Measurements from ENCODE around the gene L1CAM. TPM values are rescaled to one million over a fixed set of nuclear protein-coding genes. Genes with fewer than 3 reads are reported as not detected.

L1CAM gene
- polyA plus RNA-seq, 1 of the 3 experiments (the other 2 are of a cell fraction) = 1.9 TPM

DNA sequence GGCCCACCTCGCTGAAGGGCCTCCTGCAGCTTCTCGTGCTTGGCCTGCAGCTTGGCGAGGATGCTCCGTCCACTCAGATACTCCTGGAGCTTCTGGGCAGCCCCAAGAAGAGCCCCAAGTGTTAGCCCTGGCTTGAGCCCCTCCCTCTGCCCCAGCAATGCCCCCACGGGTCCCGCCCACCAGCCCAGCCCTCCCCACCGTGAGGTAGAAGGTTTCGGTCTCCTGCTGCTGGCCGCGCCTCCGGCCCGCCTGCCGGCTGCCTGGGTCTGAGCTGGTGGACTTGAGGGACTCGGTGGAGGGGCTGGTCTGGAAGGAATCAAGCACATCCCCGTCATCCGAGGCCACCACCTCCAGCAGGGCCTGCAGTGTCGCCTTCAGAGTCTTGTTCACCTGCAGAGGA, 27.2 kb upstream of the L1CAM start (continued):
- TF ChIP-seq TEAD4 (IDR thresholded peaks at IDR 0.05; ENCODE audit: borderline replicate concordance, insufficient read depth) (no peak), JUND (IDR thresholded peaks at IDR 0.05) (no peak), CHD2 (IDR thresholded peaks at IDR 0.05; ENCODE audit: low read length, partially characterized antibody) (no peak)
- TF ChIP-seq, protein P1, sequence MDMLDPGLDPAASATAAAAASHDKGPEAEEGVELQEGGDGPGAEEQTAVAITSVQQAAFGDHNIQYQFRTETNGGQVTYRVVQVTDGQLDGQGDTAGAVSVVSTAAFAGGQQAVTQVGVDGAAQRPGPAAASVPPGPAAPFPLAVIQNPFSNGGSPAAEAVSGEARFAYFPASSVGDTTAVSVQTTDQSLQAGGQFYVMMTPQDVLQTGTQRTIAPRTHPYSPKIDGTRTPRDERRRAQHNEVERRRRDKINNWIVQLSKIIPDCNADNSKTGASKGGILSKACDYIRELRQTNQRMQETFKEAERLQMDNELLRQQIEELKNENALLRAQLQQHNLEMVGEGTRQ (IDR thresholded peaks at IDR 0.05; ENCODE audit: borderline replicate concordance, low read depth, low read length) = no peak

DNA sequence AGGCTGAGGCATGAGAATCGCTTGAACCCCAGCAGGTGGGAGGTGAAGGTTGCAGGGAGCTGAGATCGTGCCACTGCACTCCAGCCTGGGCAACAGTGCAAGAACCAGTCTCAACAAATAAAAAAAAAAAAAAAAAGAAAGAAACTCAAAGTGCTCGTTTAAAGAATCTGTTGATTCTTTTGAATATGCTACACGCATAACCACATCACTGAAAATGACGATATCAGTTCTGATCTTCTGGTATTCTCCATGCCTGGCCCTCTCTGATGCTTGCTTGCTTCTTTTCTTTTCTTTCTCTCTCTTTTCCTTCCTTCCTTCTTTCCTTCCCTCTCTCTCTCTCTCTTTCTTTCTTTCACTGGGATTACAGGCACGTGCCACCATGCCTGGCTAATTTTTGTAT, 25.8 kb upstream of the L1CAM start:
- no peaks in the 10 kb centered on the region for H3K36me3 ChIP-seq (replicated peaks in 1 of 2; ENCODE audit: control insufficient read depth in 1 of 2, insufficient read depth in 2 of 2, low read length in 1 of 2)
- H3K9me3 ChIP-seq = no peaks in the 10 kb centered on the region
- POLR2A ChIA-PET = interaction anchor here (0.8 to 2.0 kb wide), 2 partner anchors 10 to 11 kb away, joined by 4 to 9 read pairs; no protein-coding TSS in a partner anchor
- CTCF ChIA-PET = interaction anchor here (1.0 to 9.3 kb wide), 8 partner anchors 11 to 148 kb away, joined by 3 to 130 read pairs (median 5); partner anchors contain the start of genes ARHGAP4 and PLXNB3
- WGBS (ENCODE audit: low lambda C conversion rate) = 38% methylated on average over 6 of the region's 6 CpGs
- H3K27me3 ChIP-seq (ENCODE audit: insufficient read depth) = peaks cover 63% of the 10 kb centered on the region
- TF ChIP-seq, protein P2, sequence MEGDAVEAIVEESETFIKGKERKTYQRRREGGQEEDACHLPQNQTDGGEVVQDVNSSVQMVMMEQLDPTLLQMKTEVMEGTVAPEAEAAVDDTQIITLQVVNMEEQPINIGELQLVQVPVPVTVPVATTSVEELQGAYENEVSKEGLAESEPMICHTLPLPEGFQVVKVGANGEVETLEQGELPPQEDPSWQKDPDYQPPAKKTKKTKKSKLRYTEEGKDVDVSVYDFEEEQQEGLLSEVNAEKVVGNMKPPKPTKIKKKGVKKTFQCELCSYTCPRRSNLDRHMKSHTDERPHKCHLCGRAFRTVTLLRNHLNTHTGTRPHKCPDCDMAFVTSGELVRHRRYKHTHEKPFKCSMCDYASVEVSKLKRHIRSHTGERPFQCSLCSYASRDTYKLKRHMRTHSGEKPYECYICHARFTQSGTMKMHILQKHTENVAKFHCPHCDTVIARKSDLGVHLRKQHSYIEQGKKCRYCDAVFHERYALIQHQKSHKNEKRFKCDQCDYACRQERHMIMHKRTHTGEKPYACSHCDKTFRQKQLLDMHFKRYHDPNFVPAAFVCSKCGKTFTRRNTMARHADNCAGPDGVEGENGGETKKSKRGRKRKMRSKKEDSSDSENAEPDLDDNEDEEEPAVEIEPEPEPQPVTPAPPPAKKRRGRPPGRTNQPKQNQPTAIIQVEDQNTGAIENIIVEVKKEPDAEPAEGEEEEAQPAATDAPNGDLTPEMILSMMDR (IDR thresholded peaks at IDR 0.05) = no peak
- TF ChIP-seq NFIC (IDR thresholded peaks at IDR 0.05; ENCODE audit: borderline replicate concordance) (no peak), GATA2 (CRISPR knock-in tag; IDR thresholded peaks at IDR 0.05) (no peak), POLR2AphosphoS5 (IDR thresholded peaks at IDR 0.05; ENCODE audit: low read depth, low read length) (no peak), FOXM1 (IDR thresholded peaks at IDR 0.05; ENCODE audit: low read depth) (no peak), YY1 (IDR thresholded peaks at IDR 0.05; ENCODE audit: low read depth) (no peak), GABPA (IDR thresholded peaks at IDR 0.05; ENCODE audit: low read depth) (no peak)
- TF ChIP-seq, protein P3, sequence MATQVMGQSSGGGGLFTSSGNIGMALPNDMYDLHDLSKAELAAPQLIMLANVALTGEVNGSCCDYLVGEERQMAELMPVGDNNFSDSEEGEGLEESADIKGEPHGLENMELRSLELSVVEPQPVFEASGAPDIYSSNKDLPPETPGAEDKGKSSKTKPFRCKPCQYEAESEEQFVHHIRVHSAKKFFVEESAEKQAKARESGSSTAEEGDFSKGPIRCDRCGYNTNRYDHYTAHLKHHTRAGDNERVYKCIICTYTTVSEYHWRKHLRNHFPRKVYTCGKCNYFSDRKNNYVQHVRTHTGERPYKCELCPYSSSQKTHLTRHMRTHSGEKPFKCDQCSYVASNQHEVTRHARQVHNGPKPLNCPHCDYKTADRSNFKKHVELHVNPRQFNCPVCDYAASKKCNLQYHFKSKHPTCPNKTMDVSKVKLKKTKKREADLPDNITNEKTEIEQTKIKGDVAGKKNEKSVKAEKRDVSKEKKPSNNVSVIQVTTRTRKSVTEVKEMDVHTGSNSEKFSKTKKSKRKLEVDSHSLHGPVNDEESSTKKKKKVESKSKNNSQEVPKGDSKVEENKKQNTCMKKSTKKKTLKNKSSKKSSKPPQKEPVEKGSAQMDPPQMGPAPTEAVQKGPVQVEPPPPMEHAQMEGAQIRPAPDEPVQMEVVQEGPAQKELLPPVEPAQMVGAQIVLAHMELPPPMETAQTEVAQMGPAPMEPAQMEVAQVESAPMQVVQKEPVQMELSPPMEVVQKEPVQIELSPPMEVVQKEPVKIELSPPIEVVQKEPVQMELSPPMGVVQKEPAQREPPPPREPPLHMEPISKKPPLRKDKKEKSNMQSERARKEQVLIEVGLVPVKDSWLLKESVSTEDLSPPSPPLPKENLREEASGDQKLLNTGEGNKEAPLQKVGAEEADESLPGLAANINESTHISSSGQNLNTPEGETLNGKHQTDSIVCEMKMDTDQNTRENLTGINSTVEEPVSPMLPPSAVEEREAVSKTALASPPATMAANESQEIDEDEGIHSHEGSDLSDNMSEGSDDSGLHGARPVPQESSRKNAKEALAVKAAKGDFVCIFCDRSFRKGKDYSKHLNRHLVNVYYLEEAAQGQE (IDR thresholded peaks at IDR 0.05; ENCODE audit: low read depth, low read length) = no peak
- no peak overlapping the region for H3K27ac ChIP-seq (ENCODE audit: low read depth in 2 of 2, low read length in 1 of 2)
- no peaks in the 10 kb centered on the region for H3K9me2 ChIP-seq
- no peaks in the 10 kb centered on the region for H3F3A ChIP-seq (replicated peaks; ENCODE audit: insufficient read depth)
- no peaks in the 10 kb centered on the region; a peak in 1 of 4 replicates for H3K4me1 ChIP-seq (ENCODE audit: control insufficient read depth in 1 of 2, insufficient read depth in 2 of 2, low read depth in 1 of 2, low read length in 1 of 2)
- no peak overlapping the region for H2AFZ ChIP-seq (ENCODE audit: low read depth)
- H4K20me1 ChIP-seq (ENCODE audit: insufficient read depth) = no peaks in the 10 kb centered on the region; the same call in 1 of the 2 replicates
- no peak overlapping the region for H3K9ac ChIP-seq
- no peak overlapping the region for H3K4me2 ChIP-seq
- DNase-seq = no peak
- H3K4me3 ChIP-seq (ENCODE audit: low read depth in 2 of 2, low read length in 1 of 2) = no peak overlapping the region
- no peaks in the 10 kb centered on the region for H3K79me2 ChIP-seq (ENCODE audit: insufficient read depth)

Measured in SK-N-SH (cell line).